HTERT RPE-1 (cell line): ENCODE measurements around the gene GLIS1.

Experiments
- in situ Hi-C: fragments of 300-500 bp; cut with MboI; formaldehyde crosslinking; loops from 4 replicates; pipeline ENCODE4 v1.14.3; 2020; ENCODE audit warnings: low sequenced_read_pairs

Gene GLIS1

GRCh38 chr1:53737648-53738204 lies 1.2 kb downstream of the GLIS1 start:
- in situ Hi-C loops, result no loop called here

GRCh38 chr1:53736290-53736689 lies 2.7 kb downstream of the GLIS1 start:
- in situ Hi-C loops, result no loop called here

- in situ Hi-C loops, result no loop called here
Measured at GRCh38 chr1:53735681-53736080, 3.3 kb downstream of the GLIS1 start.

- in situ Hi-C loops, result no loop called here
Measured at GRCh38 chr1:53735261-53735660, 3.7 kb downstream of the GLIS1 start.

GRCh38 chr1:53734650-53735211 lies 4.2 kb downstream of the GLIS1 start:
- in situ Hi-C loops, result no loop called here

GRCh38 chr1:53733975-53734649 lies 4.9 kb downstream of the GLIS1 start:
- in situ Hi-C loops, result no loop called here

- in situ Hi-C loops, result no loop called here
Measured at GRCh38 chr1:53733447-53733931, 5.5 kb downstream of the GLIS1 start.

- in situ Hi-C loops, result no loop called here
Measured at GRCh38 chr1:53732912-53733317, 6.0 kb downstream of the GLIS1 start.

- in situ Hi-C loops, result no loop called here
Measured at GRCh38 chr1:53732409-53732808, 6.6 kb downstream of the GLIS1 start.

GRCh38 chr1:53731779-53732305 lies 7.1 kb downstream of the GLIS1 start:
- in situ Hi-C loops, result no loop called here

- in situ Hi-C loops, result no loop called here
Measured at GRCh38 chr1:53731043-53731600, 7.8 kb downstream of the GLIS1 start.

GRCh38 chr1:53730224-53730865 lies 8.6 kb downstream of the GLIS1 start:
- in situ Hi-C loops, result no loop called here

- in situ Hi-C loops, result no loop called here
Measured at GRCh38 chr1:53729456-53730223, 9.3 kb downstream of the GLIS1 start.

GRCh38 chr1:53728702-53729455 lies 10.1 kb downstream of the GLIS1 start:
- in situ Hi-C loops, result no loop called here

GRCh38 chr1:53728196-53728595 lies 10.8 kb downstream of the GLIS1 start:
- in situ Hi-C loops, result no loop called here

GRCh38 chr1:53727461-53728092 lies 11.4 kb downstream of the GLIS1 start:
- in situ Hi-C loops, result no loop called here

GRCh38 chr1:53726009-53726600 lies 12.9 kb downstream of the GLIS1 start:
- in situ Hi-C loops, result no loop called here

GRCh38 chr1:53725238-53725689 lies 13.7 kb downstream of the GLIS1 start:
- in situ Hi-C loops, result no loop called here

- in situ Hi-C loops, result no loop called here
Measured at GRCh38 chr1:53722025-53722424, 16.9 kb downstream of the GLIS1 start.
